Non-pigmented ciliary epithelial cell (primary cell): ENCODE data around the gene GLP1R.
"Not testable (repeated sequence)": the region's sequence is repeated elsewhere in the genome, so short reads cannot be mapped to it uniquely, and the experiment has no call there.

ENCODE experiments used
- DNase-seq: peaks from one replicate; pipeline ENCODE4 v3.0.0-alpha.2; 2010; ENCODE audit warnings: low read depth

GLP1R gene

DNA sequence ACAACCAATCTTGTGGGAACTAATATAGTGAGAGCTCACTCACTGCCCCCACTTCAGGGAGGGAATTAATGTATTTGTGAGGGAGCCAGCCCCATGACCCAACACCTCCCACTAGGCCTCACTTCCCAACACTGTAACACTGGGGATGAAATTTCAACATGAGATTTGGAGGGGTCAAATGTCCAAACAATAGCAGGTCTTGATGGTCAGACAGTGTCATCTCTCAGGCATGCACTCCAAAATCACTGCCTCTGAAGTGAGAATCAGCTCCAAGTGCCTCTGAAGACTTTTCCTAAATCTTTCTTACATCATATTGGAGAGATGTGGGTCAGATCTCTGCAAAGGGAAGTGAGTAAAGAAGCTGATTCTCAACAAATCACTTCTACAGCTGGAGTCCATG, 80.3 kb downstream of the GLP1R start:
- DNase-seq: no peak

DNA sequence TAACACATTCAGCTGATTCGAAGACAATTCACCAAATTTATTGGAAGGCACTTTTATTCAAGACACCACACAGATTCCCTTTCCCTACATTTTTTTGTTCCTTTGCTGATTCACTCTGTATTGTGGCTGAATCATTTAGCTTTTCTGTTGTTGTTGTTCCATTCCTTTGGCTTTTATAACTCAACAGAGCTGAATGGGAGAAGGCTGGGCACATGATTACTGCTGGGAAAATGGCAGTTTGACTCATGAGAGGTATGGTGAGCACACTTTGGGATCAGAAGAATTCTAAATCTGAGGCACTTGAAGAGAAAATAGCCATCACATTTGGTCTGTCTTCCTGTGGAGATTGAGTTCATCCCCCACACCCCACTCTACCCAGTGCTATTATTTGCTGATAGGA, 82.1 kb downstream of the GLP1R start:
- DNase-seq: no peak

DNA sequence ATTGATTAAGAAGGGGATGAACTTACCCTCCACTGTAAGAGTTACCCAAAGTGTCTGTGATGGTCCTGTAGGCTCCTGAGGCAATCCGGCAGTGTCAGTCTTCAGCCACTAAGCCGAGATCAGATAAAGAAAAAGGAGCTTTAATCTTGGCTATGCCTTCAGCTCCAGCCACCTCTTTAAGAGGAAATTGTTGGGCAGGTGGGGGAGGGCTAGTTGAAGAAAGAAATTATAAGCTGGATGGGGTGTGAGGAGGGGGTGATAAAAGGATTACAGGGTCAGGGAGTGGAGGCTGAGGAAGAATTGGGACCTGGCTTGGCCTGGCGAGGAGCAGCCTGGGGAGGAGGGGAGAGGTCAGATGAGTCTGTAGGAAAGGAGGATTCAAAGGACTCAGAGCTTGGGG, 86.2 kb downstream of the GLP1R start:
- not testable (repeated sequence) for DNase-seq

DNA sequence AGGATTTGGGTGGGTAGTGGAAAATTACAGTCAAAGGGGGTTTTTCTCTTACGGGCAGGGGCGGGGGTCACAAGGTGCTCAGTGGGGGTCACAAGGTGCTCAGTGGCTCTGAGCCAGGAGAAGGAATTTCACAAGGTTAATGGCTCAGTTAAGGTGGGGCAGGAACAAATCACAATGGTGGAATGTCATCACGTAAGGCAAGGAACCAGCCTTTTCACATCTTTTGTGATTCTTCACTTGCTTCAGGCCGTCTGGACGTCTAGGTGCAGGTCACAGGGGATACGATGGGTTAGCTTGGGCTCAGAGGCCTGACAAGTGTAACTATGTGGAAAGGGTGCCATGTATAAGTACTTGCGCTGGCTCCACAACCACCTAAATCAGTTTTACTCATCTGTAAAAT, 87.6 kb downstream of the GLP1R start:
- not testable (repeated sequence) for DNase-seq

DNA sequence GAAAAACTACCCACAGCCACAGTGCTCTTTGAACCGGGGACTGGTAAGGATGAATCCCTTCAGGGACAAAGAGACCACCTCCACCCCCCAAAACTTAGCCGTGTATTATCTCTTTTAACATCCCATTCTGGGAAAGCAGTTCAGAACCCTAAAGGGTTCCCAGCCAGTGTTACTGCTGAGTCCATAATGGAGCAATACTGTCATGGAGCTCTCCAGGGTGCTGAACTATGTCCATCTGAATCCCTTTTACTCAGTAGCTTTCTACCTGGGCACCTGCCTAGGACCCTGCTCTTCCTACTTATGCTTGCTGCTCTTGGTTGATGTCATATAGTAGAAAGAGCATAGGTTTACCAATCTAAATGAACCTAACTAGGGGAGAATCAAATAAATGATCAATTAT, 88.7 kb downstream of the GLP1R start:
- no peak for DNase-seq
